Measurements from ENCODE around the gene COL4A2. TPM values are rescaled to one million over a fixed set of nuclear protein-coding genes. Genes with fewer than 3 reads are reported as not detected.

The COL4A2 gene
- polyA plus RNA-seq, 1 donor = 443 TPM

- no peak for DNase-seq (ENCODE audit: low read depth)
Measured at GRCh38 chr13:110402299-110403069, 95.4 kb downstream of the COL4A2 start.

- DNase-seq (ENCODE audit: low read depth) = no peak
Measured at GRCh38 chr13:110403315-110403714, 96.2 kb downstream of the COL4A2 start.

DNA sequence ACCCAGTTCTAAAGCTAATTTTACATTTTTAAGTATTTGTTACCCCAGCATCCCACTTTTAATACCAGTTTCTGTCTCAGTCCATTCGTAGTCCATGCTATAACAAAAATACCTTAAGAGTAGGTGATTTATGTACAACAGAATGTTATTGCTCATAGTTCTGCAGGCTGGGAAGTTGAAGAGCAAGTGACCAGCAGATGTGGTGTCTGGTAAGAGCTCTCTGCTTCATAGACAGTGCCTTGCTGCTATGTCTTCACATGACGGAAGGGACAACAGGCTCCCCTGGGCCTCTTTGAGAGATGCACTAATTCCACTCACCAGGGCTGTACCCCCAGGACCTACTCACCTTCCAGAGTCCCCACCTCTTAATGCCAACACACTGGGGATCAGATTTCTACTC, 96.6 kb downstream of the COL4A2 start:
- no peak for DNase-seq (ENCODE audit: low read depth)

- no peak for DNase-seq (ENCODE audit: low read depth)
Measured at GRCh38 chr13:110404321-110404720, 97.2 kb downstream of the COL4A2 start.

GRCh38 chr13:110405597-110406450, 98.7 kb downstream of the COL4A2 start:
- no peak for DNase-seq (ENCODE audit: low read depth)

- no peak for DNase-seq (ENCODE audit: low read depth)
Measured at GRCh38 chr13:110407021-110407420, 99.9 kb downstream of the COL4A2 start.

GRCh38 chr13:110407531-110407930, 100.4 kb downstream of the COL4A2 start:
- DNase-seq (ENCODE audit: low read depth) = no peak

GRCh38 chr13:110408286-110408685, 101.2 kb downstream of the COL4A2 start:
- DNase-seq (ENCODE audit: low read depth) = no peak

- DNase-seq (ENCODE audit: low read depth) = no peak
Measured at GRCh38 chr13:110409581-110409992, 102.5 kb downstream of the COL4A2 start.

- DNase-seq (ENCODE audit: low read depth) = no peak
Measured at GRCh38 chr13:110410000-110410399, 102.9 kb downstream of the COL4A2 start.

- DNase-seq (ENCODE audit: low read depth) = no peak
Measured at GRCh38 chr13:110410936-110411687, 104.0 kb downstream of the COL4A2 start.

DNA sequence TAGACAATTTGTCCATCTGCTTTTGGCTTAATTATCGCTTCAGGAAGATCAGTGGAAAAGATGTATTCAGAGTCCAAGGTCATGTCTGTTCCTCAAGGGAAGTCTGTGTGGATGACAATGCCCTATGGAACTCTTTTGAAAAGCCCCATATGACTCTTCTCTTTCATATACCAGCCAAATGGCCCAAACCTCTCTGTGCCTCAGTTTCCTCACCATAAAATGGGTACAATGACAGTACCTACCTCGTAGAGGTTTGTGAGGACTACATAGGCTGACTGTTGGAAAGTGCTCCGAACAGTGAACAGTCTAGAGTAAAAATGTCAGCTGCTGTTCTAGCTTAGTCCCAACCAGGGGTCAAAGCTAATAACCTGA, 104.6 kb downstream of the COL4A2 start:
- no peak for DNase-seq (ENCODE audit: low read depth)

DNA sequence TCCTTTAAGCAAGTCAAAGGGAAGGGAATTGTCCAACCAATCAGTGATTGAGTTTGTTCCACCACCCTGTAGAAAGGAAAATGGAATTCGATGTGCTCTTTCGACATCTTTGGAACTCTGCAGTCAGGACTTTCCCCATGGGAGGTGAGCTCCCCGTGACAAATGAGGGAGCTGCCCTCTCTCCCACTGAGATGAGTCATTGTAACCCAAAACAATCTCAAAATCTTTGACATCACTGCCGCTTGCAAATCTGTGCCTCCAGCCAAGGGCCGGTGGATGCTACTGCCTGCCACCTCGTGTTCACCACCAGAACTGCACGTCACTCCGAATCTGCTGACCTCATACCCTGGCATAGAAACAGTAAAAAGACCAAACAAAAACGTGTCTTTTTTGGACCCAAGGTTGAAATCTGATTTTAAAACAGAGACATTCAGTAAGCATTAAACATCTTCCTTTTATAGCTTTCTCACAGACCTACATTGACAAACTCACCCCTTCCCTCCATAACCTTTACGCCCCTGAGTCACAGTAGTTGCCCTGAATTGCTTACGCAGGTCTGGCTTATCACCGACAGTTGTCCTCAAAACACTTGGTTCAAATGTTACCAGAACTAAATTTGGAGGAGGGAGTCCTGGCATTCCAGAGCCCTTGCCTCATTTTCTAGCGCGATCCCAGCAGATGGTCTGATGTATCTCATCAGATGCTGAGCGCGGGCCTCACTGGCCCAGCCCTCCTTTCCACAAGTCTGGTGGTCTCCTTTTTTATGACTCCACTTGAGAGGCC, 105.2 kb downstream of the COL4A2 start:
- peak; percentile 91 for DNase-seq (ENCODE audit: low read depth)

DNA sequence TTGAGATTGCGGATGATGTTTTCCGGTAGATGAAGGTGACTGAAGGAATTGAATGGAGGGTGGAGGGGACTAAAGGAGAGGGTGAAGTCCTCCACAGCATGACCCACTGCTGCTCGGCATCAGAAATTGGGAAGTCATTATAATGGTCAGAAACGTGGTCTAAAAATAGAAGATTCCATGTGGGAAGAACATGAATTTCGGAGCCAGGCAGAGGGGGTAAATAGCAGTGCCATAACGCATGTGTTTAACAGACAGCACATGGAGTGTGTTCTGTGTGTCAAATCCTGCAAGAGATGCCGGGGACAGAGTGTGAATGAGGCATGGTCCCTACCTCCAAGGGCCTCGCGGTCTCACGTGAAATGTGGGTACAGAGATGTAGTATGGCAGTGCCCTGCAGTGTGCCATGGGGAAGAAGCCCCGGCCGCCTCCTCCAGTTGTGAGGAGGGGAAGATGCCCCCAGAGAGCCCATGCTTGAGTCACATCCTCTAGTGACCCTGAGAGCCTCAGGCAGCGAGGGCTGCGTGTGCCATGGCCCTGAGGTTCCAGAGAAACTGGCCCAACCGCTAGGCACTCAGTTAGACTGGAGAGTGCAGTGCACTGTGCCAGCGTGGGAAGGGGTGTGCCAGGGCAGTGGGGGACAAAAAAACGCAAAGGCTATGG, 106.1 kb downstream of the COL4A2 start:
- DNase-seq (ENCODE audit: low read depth) = no peak

- DNase-seq (ENCODE audit: low read depth) = no peak
Measured at GRCh38 chr13:110413676-110414040, 106.6 kb downstream of the COL4A2 start.

DNA sequence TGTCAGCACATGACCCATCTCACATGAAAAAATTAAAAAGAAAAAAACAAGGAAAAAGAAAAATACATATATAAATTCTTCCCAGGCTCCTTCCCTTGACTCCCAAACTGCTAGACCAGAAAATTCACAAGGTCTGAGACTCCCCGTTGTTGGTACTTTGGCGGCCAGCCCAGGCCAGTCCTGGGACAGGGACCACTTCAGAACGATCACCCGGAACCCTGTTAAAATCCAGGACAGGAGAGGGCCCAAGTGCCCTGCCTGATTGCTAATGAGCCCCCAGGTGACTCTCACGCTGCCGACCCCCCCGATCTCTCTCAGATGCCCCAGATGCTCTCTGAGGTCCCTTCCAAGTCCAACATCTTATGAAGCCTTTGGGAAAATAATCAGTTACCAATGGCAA, 107.2 kb downstream of the COL4A2 start:
- DNase-seq (ENCODE audit: low read depth) = no peak

DNA sequence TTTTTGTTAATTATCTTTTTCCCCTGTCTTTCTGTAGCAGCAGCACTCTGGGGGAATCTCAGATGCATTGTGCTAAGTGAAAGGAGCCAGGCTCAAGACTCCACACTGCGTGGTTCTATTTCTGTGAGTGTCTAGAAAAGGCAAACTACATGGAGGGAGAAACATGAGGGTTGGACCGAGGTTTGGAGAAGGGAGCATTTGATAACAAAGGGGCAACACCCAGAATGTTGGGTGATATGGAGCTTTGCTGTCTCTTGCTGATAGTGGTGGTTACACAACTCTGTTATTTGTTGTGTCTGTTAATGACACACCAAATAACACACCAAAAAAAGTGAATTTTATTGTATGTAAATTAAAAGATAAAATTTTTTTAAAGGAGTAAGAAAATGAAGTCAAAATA, 107.8 kb downstream of the COL4A2 start:
- no peak for DNase-seq (ENCODE audit: low read depth)

- no peak for DNase-seq (ENCODE audit: low read depth)
Measured at GRCh38 chr13:110415669-110416068, 108.6 kb downstream of the COL4A2 start.

DNA sequence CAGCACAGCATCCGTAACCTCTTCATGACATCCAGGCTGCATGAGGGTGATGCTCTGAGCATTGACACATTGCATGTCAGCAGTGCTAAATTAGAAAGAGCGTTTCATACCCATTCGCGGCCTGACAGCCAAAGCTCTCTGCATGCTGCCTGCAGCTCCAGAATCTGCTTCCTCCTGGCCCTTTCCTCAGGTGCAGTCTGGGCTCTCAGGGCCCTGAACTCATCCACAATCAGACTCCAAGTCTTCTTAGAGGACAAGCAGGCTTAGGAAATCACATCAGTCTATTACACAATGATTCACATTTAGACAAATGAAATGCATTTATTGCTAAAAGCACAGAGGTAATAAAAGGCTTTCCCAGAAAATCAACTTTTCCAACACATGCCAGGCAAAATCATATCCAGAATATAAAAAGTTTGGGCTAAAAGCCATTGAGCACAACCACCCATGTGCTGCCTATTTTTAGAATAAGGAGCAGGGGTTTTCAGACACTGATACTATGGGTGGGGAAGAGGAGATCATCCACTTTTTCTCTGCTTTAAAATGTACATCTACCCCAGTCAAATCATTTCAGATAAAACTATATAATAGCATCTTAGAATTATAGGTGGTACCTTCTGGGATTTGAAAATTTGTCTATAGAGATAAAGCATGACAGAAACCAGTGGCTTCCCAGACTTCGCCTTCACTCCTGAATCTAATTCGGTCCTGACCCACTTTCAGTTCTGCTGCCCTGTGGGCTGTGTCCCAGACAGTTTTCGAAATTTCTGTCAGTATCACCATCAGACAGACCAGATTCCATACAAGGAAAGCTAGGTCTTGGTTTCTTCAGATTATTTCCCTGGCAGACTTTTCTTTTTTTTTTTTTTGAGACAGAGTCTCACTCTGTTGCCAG, 109.3 kb downstream of the COL4A2 start:
- no peak for DNase-seq (ENCODE audit: low read depth)

- no peak for DNase-seq (ENCODE audit: low read depth)
Measured at GRCh38 chr13:110418944-110419343, 111.9 kb downstream of the COL4A2 start.
